KG1 (cell line): Measurements from ENCODE around the gene SNX30.

ENCODE experiments used
- DNase-seq: peaks from one replicate; lab custom pipeline; 2025; lab: John Stamatoyannopoulos, UW

The SNX30 gene

GRCh38 chr9:112885324-112885723 is 134.8 kb downstream of the SNX30 start:
- no peak for DNase-seq

GRCh38 chr9:112886351-112886750 is 135.8 kb downstream of the SNX30 start:
- DNase-seq: no peak

- DNase-seq: no peak
Measured at GRCh38 chr9:112887381-112887780, 136.8 kb downstream of the SNX30 start.

- no peak for DNase-seq
Measured at GRCh38 chr9:112890106-112891081, 139.8 kb downstream of the SNX30 start, which contains the start of gene SLC46A2. SLC46A2 (minus strand) TSS chr9:112890876; CDS start chr9:112890681, 195 bp downstream.

GRCh38 chr9:112891521-112891920 is 141.0 kb downstream of the SNX30 start:
- no peak for DNase-seq

GRCh38 chr9:112892981-112893380 is 142.4 kb downstream of the SNX30 start:
- DNase-seq: no peak

- DNase-seq: no peak
Measured at GRCh38 chr9:112894041-112894440, 143.5 kb downstream of the SNX30 start.

GRCh38 chr9:112894699-112895098 is 144.1 kb downstream of the SNX30 start:
- DNase-seq: no peak

GRCh38 chr9:112896131-112896530 is 145.6 kb downstream of the SNX30 start:
- no peak for DNase-seq

- DNase-seq: no peak
Measured at GRCh38 chr9:112898872-112899311, 148.3 kb downstream of the SNX30 start.

- no peak for DNase-seq
Measured at GRCh38 chr9:112900488-112900887, 149.9 kb downstream of the SNX30 start.

- no peak for DNase-seq
Measured at GRCh38 chr9:112900901-112901300, 150.3 kb downstream of the SNX30 start.

GRCh38 chr9:112905084-112905483 is 154.5 kb downstream of the SNX30 start:
- no peak for DNase-seq

- DNase-seq: no peak
Measured at GRCh38 chr9:112911736-112912135, 161.2 kb downstream of the SNX30 start.

- DNase-seq: no peak
Measured at GRCh38 chr9:112912636-112913035, 162.1 kb downstream of the SNX30 start.

- DNase-seq: no peak
Measured at GRCh38 chr9:112913326-112913725, 162.8 kb downstream of the SNX30 start.

- no peak for DNase-seq
Measured at GRCh38 chr9:112914524-112914923, 164.0 kb downstream of the SNX30 start.

GRCh38 chr9:112917047-112917986 is 166.8 kb downstream of the SNX30 start:
- DNase-seq: no peak

GRCh38 chr9:112917987-112918362 is 167.4 kb downstream of the SNX30 start:
- no peak for DNase-seq

- DNase-seq: no peak
Measured at GRCh38 chr9:112921549-112921948, 171.0 kb downstream of the SNX30 start.
